Cardiac fibroblast (primary cell): ENCODE results near the gene SSH2.
"Not testable (repeated sequence)": the region's sequence is repeated elsewhere in the genome, so short reads cannot be mapped to it uniquely, and the experiment has no call there.

Source experiments
- DNase-seq, 2 donors: peaks; one replicate each; pipeline versions ENCODE4 v3.0.0 to v3.0.0-alpha.2; 2010; ENCODE audit warnings: low read depth in 2 of 2
- H3K4me3 ChIP-seq, 2 donors: replicated peaks in 1 of 2; 1 replicate in 1 of 2; 2 replicates in 1 of 2; pipeline ENCODE4 v1.5.1; 2011; ENCODE audit warnings: low read depth in 2 of 2, low read length in 2 of 2, mild to moderate bottlenecking in 2 of 2, moderate library complexity in 1 of 2
- TF ChIP-seq, protein P1 (sequence below): IDR thresholded peaks from one replicate; pipeline ENCODE4 v1.5.1; 2011; ENCODE audit warnings: low read depth, mild to moderate bottlenecking, low read length, inconsistent platforms

The SSH2 gene

DNA sequence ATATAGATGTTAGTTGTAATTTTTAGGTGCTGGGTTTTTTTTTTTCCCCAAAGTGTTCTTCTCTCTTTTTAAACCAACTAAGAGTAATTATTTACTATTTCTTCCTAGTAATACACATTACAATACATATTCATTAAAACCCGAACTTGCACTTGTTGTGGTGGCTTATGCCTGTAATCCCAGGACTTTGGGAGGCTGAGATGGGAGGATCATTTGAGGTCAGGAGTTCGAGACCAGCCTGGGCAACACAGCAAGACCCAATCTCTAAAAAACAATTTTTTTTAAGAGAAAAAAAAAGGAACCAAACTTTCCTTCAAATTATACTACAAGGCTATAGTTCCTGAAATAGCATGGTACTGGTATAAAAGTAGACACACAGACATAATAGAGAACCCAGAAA is 15.3 kb upstream of the SSH2 start:
- no peak for DNase-seq
- TF ChIP-seq, protein P1, sequence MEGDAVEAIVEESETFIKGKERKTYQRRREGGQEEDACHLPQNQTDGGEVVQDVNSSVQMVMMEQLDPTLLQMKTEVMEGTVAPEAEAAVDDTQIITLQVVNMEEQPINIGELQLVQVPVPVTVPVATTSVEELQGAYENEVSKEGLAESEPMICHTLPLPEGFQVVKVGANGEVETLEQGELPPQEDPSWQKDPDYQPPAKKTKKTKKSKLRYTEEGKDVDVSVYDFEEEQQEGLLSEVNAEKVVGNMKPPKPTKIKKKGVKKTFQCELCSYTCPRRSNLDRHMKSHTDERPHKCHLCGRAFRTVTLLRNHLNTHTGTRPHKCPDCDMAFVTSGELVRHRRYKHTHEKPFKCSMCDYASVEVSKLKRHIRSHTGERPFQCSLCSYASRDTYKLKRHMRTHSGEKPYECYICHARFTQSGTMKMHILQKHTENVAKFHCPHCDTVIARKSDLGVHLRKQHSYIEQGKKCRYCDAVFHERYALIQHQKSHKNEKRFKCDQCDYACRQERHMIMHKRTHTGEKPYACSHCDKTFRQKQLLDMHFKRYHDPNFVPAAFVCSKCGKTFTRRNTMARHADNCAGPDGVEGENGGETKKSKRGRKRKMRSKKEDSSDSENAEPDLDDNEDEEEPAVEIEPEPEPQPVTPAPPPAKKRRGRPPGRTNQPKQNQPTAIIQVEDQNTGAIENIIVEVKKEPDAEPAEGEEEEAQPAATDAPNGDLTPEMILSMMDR = no peak

GRCh38 chr17:29941334-29941733 is 11.3 kb upstream of the SSH2 start, which contains the start of gene EFCAB5:
Gene EFCAB5, plus strand, starts transcription at chr17:29941634. Its CDS starts 163 bp downstream, at chr17:29941797.
- H3K4me3 ChIP-seq = no peak within 1 kb of the TSS
- no peak for DNase-seq

More for the DNA sequence above, 15.3 kb upstream of the SSH2 start:
- no peak overlapping the region for H3K4me3 ChIP-seq

GRCh38 chr17:29936724-29937123 is 6.7 kb upstream of the SSH2 start:
- H3K4me3 ChIP-seq = no peak overlapping the region
- TF ChIP-seq, protein P1 = no peak
- DNase-seq = no peak

More at GRCh38 chr17:29941334-29941733, 11.3 kb upstream of the SSH2 start, which contains the start of gene EFCAB5:
- TF ChIP-seq, protein P1 = no peak

GRCh38 chr17:29935909-29936308 is 5.9 kb upstream of the SSH2 start:
- not testable (repeated sequence) for H3K4me3 ChIP-seq, DNase-seq

- DNase-seq = peak; percentile 52 to 68
- H3K4me3 ChIP-seq = no peak overlapping the region
- TF ChIP-seq, protein P1 = peak; percentile 38
These were observed 3.4 kb upstream of the SSH2 start for GRCh38 chr17:29933379-29933778.

GRCh38 chr17:29931231-29931932 is 1.4 kb upstream of the SSH2 start:
- DNase-seq = peak; percentile 84 to 86
- TF ChIP-seq, protein P1 = peak; percentile 89
- H3K4me3 ChIP-seq = peak overlapping the region in 1 of 2 donors; percentile 99

DNA sequence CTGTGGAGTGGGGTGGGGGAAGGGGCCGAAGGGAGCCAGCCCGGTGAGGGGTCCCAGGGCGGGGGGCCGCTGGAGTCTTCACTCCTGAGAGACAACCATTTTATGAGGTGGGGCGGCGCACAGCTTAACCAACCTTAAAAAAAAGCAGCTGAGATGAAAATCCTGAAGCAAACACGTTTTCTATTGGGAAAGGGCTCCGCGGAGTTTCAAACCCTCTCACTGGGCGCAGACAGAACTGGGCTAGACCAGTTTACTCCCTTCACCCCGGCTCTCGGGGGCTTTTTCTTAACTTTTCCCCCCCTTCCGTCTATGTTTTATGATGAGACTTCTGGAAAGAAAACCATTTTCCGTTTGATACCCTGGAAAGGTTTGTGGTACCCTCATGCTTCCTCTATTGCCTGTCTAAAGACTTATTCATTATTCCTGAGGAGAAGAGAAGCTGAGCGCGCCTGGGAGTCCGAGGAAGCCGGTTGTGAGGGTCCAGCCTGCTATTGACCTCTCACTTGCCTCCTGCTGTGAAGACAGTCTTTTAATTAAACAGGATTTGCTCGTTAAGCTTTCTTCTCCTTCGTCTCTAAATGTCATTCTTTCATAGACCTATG is 482 bp upstream of the SSH2 start:
- no peak for DNase-seq
- TF ChIP-seq, protein P1 = no peak
- peak overlapping the region; percentile 93 to 99 for H3K4me3 ChIP-seq
